Erythroblast (primary cell): ENCODE data around the gene RBP3.

Experiments used
- GATA1 ChIP-seq: IDR thresholded peaks from 2 replicates; pipeline ENCODE4 v1.6.1; 2011; ENCODE audit warnings: low read depth, mild to moderate bottlenecking, control low read depth, low read length, moderate library complexity
- POLR2A ChIP-seq: IDR thresholded peaks from 2 replicates; pipeline ENCODE4 v1.6.1; 2011; ENCODE audit warnings: mild to moderate bottlenecking, low read length

- TF ChIP-seq POLR2A (no peak), GATA1 (no peak)
Observed at GRCh38 chr10:47357131-47357582, 9.0 kb downstream of the RBP3 start.
